ENCODE results near the gene HPCAL1. TPM values are rescaled to one million over a fixed set of nuclear protein-coding genes. Genes with fewer than 3 reads are reported as not detected.

The HPCAL1 gene
- polyA plus RNA-seq, 1 donor from 2014 or later: 63.4 TPM

- no peak overlapping the region for H3K27ac ChIP-seq (ENCODE audit: low read length)
- H3K36me3 ChIP-seq (ENCODE audit: insufficient read depth, low read length): no peaks in the 10 kb centered on the region
- H3K79me2 ChIP-seq (replicated peaks; ENCODE audit: insufficient read depth, low read length): peaks cover 4% of the 10 kb centered on the region
- H3F3A ChIP-seq (ENCODE audit: insufficient read depth, low read length, poor library complexity, severe bottlenecking): no peaks in the 10 kb centered on the region
- no peaks in the 10 kb centered on the region for H3K9me3 ChIP-seq (ENCODE audit: low read length)
- no peak overlapping the region for H3K9ac ChIP-seq (ENCODE audit: low read length)
- peaks cover 4% of the 10 kb centered on the region for H4K20me1 ChIP-seq (ENCODE audit: insufficient read depth)
- no peak overlapping the region for H2AFZ ChIP-seq (ENCODE audit: low read depth, low read length)
- no peaks in the 10 kb centered on the region for H3K9me2 ChIP-seq (ENCODE audit: insufficient read depth, low read length)
- TF ChIP-seq EP300 (conservative IDR thresholded peaks at IDR 0.05; ENCODE audit: poor library complexity, severe bottlenecking): no peak
- TF ChIP-seq POLR2AphosphoS5 (IDR thresholded peaks at IDR 0.05): no peak
- no peak for TF ChIP-seq TAF1 (IDR thresholded peaks at IDR 0.05; ENCODE audit: low read depth)
- no peak for TF ChIP-seq SMC3 (conservative IDR thresholded peaks at IDR 0.05; ENCODE audit: poor library complexity)
- TF ChIP-seq MXI1 (conservative IDR thresholded peaks at IDR 0.05; ENCODE audit: poor library complexity, severe bottlenecking): no peak
- TF ChIP-seq EZH2 (IDR thresholded peaks at IDR 0.05; ENCODE audit: borderline replicate concordance, insufficient read depth, low read length, poor library complexity, severe bottlenecking): no peak
- no peak for TF ChIP-seq RAD21 (conservative IDR thresholded peaks at IDR 0.05)
- TF ChIP-seq REST (IDR thresholded peaks at IDR 0.05; ENCODE audit: borderline replicate concordance): no peak
- no peak for TF ChIP-seq CTCF (IDR thresholded peaks at IDR 0.05; ENCODE audit: poor library complexity, severe bottlenecking)
- H3K27me3 ChIP-seq (ENCODE audit: insufficient read depth, low read depth, low read length): no peaks in the 10 kb centered on the region
- no peak overlapping the region for H3K4me2 ChIP-seq (ENCODE audit: low read length)
- no peak overlapping the region for H3K4me3 ChIP-seq (ENCODE audit: low read length)
Measured at GRCh38 chr2:10452312-10452711, 149.6 kb downstream of the HPCAL1 start.

GRCh38 chr2:10452956-10453904, 150.5 kb downstream of the HPCAL1 start:
- no peaks in the 10 kb centered on the region for H3K27me3 ChIP-seq (ENCODE audit: insufficient read depth, low read depth, low read length)
- H3K27ac ChIP-seq (ENCODE audit: low read length): no peak overlapping the region
- H3K9me3 ChIP-seq (ENCODE audit: low read length): no peaks in the 10 kb centered on the region
- H3K9ac ChIP-seq (ENCODE audit: low read length): no peak overlapping the region
- no peak overlapping the region for H2AFZ ChIP-seq (ENCODE audit: low read depth, low read length)
- H3F3A ChIP-seq (ENCODE audit: insufficient read depth, low read length, poor library complexity, severe bottlenecking): no peaks in the 10 kb centered on the region
- no peaks in the 10 kb centered on the region for H3K9me2 ChIP-seq (ENCODE audit: insufficient read depth, low read length)
- H3K4me2 ChIP-seq (ENCODE audit: low read length): no peak overlapping the region
- no peaks in the 10 kb centered on the region for H4K20me1 ChIP-seq (ENCODE audit: insufficient read depth)
- TF ChIP-seq REST (IDR thresholded peaks at IDR 0.05; ENCODE audit: borderline replicate concordance) (no peak), RAD21 (conservative IDR thresholded peaks at IDR 0.05) (no peak), EP300 (conservative IDR thresholded peaks at IDR 0.05; ENCODE audit: poor library complexity, severe bottlenecking) (no peak), EZH2 (IDR thresholded peaks at IDR 0.05; ENCODE audit: borderline replicate concordance, insufficient read depth, low read length, poor library complexity, severe bottlenecking) (no peak), CTCF (IDR thresholded peaks at IDR 0.05; ENCODE audit: poor library complexity, severe bottlenecking) (no peak), MXI1 (conservative IDR thresholded peaks at IDR 0.05; ENCODE audit: poor library complexity, severe bottlenecking) (no peak), SMC3 (conservative IDR thresholded peaks at IDR 0.05; ENCODE audit: poor library complexity) (no peak), POLR2AphosphoS5 (IDR thresholded peaks at IDR 0.05) (no peak), TAF1 (IDR thresholded peaks at IDR 0.05; ENCODE audit: low read depth) (no peak)
- H3K36me3 ChIP-seq (ENCODE audit: insufficient read depth, low read length): no peaks in the 10 kb centered on the region
- H3K79me2 ChIP-seq (replicated peaks; ENCODE audit: insufficient read depth, low read length): no peaks in the 10 kb centered on the region
- H3K4me3 ChIP-seq (ENCODE audit: low read length): no peak overlapping the region
